HCT116 (cell line): ENCODE results near the gene S100A7. TPM values are rescaled to one million over a fixed set of nuclear protein-coding genes. Genes with fewer than 3 reads are reported as not detected.

ENCODE experiments used
- ATAC-seq: fragments of 200-7000 bp; cut with Tn5 transposase; 2 replicates; pipeline ENCODE4 v1.9.1; 2020; ENCODE audit warnings: mild to moderate bottlenecking, moderate library complexity
- BruUV-seq: library from RNA; stranded (reverse); fragments of 400-500 nt; replicated peaks from 2 replicates; lab custom pipeline; 2021; lab: Mats Ljungman, UMichigan
- CTCF ChIA-PET: fragments of 300-600 bp; sonication (Branson Sonifier 250); formaldehyde crosslinking; loops from one replicate; lab custom pipeline; 2021; ENCODE audit warnings: antibody characterized with exemption; lab: Charles Lee
- POLR2A ChIA-PET: fragments of 300-600, 350-600 bp; sonication (Branson Sonifier 250); formaldehyde crosslinking; loops from one replicate; lab custom pipeline; 2021; ENCODE audit warnings: antibody characterized with exemption; lab: Charles Lee
- RAD21 ChIA-PET, 2 experiments: fragments of 300-600 bp; sonication (Branson Sonifier 250); formaldehyde crosslinking; loops; one replicate each; lab custom pipeline; 2023; ENCODE audit warnings: low total read pairs in 2 of 2; ENCODE audit not compliant: uncharacterized antibody in 2 of 2, unreplicated experiment in 2 of 2, low non-redundant PET in 1 of 2; lab: Charles Lee
- DNase-seq: peaks from one replicate; pipeline ENCODE4 v3.0.0-alpha.2; 2010; ENCODE audit warnings: low read depth, low spot score
- H2AFZ ChIP-seq: fragments of 200-600 bp; shearing (Covaris generic), sonication (generic); 2 replicates; pipeline ENCODE4 v1.6.1; 2017; ENCODE audit warnings: low read depth, mixed run types, mixed read lengths, antibody characterized with exemption, low read length; ENCODE audit not compliant: poor library complexity, severe bottlenecking
- H3K27ac ChIP-seq: 2 replicates; pipeline ENCODE4 v1.5.1; 2012; ENCODE audit warnings: low read depth, low read length
- H3K27me3 ChIP-seq: fragments of 200-600 bp; sonication (generic); 2 replicates; pipeline ENCODE4 v1.6.1; 2016; ENCODE audit warnings: mixed run types, low read length, mixed read lengths; ENCODE audit not compliant: insufficient read depth
- H3K36me3 ChIP-seq, 2 experiments: fragments of 200-500 bp in 1 of 2; fragments of 200-600 bp in 1 of 2; sonication (Bioruptor generic) in 1 of 2; sonication (generic) in 1 of 2; 2 replicates each; pipeline versions ENCODE4 v1.5.1 to v1.6.1; 2014 to 2016; ENCODE audit warnings: low read length in 2 of 2, inconsistent platforms in 1 of 2, mixed read lengths in 1 of 2, mixed run types in 1 of 2; ENCODE audit not compliant: insufficient read depth in 2 of 2, control insufficient read depth in 1 of 2
- H3K4me1 ChIP-seq, 2 experiments: fragments of 200-600 bp in 1 of 2; sonication (generic) in 1 of 2; 2 replicates each; pipeline versions ENCODE4 v1.5.1 to v1.6.1; 2012 to 2017; ENCODE audit warnings: low read length in 2 of 2, inconsistent platforms in 1 of 2, mild to moderate bottlenecking in 1 of 2, mixed read lengths in 1 of 2, mixed run types in 1 of 2, moderate library complexity in 1 of 2; ENCODE audit not compliant: insufficient read depth in 2 of 2, control insufficient read depth in 1 of 2
- H3K4me2 ChIP-seq: fragments of 200-600 bp; sonication (generic); 2 replicates; pipeline ENCODE4 v1.6.1; 2017; ENCODE audit warnings: mixed run types, low read length, mixed read lengths
- H3K4me3 ChIP-seq, 2 experiments: fragments of 200-600 bp in 1 of 2; sonication (generic) in 1 of 2; replicated peaks in 1 of 2; 2 replicates each; pipeline ENCODE4 v1.5.1; 2011 to 2016; ENCODE audit warnings: low read length in 2 of 2, control low read depth in 1 of 2, low read depth in 1 of 2, mild to moderate bottlenecking in 1 of 2, mixed read lengths in 1 of 2, mixed run types in 1 of 2
- H3K79me2 ChIP-seq: fragments of 200-600 bp; sonication (generic); 2 replicates; pipeline ENCODE4 v1.6.1; 2017; ENCODE audit warnings: mild to moderate bottlenecking, mixed run types, low read length, moderate library complexity, mixed read lengths; ENCODE audit not compliant: insufficient read depth
- H3K9ac ChIP-seq: fragments of 200-600 bp; sonication (generic); 2 replicates; pipeline ENCODE4 v1.6.1; 2016; ENCODE audit warnings: low read length, mixed read lengths
- H3K9me2 ChIP-seq: fragments of 200-600 bp; sonication (generic), shearing (Covaris generic); 2 replicates; pipeline ENCODE4 v1.6.1; 2017; ENCODE audit warnings: mixed run types, mild to moderate bottlenecking, moderate library complexity; ENCODE audit not compliant: insufficient read depth
- H3K9me3 ChIP-seq, 2 experiments: fragments of 200-500 bp in 1 of 2; fragments of 200-600 bp in 1 of 2; sonication (Bioruptor generic) in 1 of 2; sonication (generic) in 1 of 2; 2 replicates each; pipeline ENCODE4 v1.6.1; 2014 to 2017; ENCODE audit warnings: low read length in 2 of 2, mixed read lengths in 2 of 2, inconsistent platforms in 1 of 2, low read depth in 1 of 2, mild to moderate bottlenecking in 1 of 2, mixed run types in 1 of 2, moderate library complexity in 1 of 2; ENCODE audit not compliant: control insufficient read depth in 1 of 2, insufficient read depth in 1 of 2
- H4K20me1 ChIP-seq: fragments of 200-600 bp; sonication (generic), shearing (Covaris generic); 2 replicates; pipeline ENCODE4 v1.6.1; 2017; ENCODE audit warnings: mixed run types, mild to moderate bottlenecking, moderate library complexity; ENCODE audit not compliant: insufficient read depth
- CBX3 ChIP-seq: IDR thresholded peaks from 2 replicates; pipeline ENCODE4 v1.6.1; 2012; ENCODE audit warnings: low read depth
- CEBPB ChIP-seq: IDR thresholded peaks from 2 replicates; pipeline ENCODE4 v1.6.1; 2012; ENCODE audit warnings: low read depth
- EZH2 ChIP-seq: fragments of 200-600 bp; sonication (generic); IDR thresholded peaks from 2 replicates; pipeline ENCODE4 v1.6.1; 2017; ENCODE audit warnings: antibody characterized with exemption, mixed run types
- FOSL1 ChIP-seq: IDR thresholded peaks from 2 replicates; pipeline ENCODE4 v1.6.1; 2012; ENCODE audit warnings: low read depth
- JUND ChIP-seq: IDR thresholded peaks from 2 replicates; pipeline ENCODE4 v1.6.1; 2012
- POLR2A ChIP-seq: IDR thresholded peaks from 2 replicates; pipeline ENCODE4 v1.7.0; 2011; ENCODE audit warnings: borderline replicate concordance; ENCODE audit not compliant: insufficient read depth, insufficient read length; ENCODE audit errors: extremely low read depth
- POLR2AphosphoS5 ChIP-seq: IDR thresholded peaks from 2 replicates; pipeline ENCODE4 v1.6.1; 2011; ENCODE audit warnings: mild to moderate bottlenecking, low read depth, low read length, moderate library complexity
- SP1 ChIP-seq: IDR thresholded peaks from 2 replicates; pipeline ENCODE4 v1.6.1; 2012; ENCODE audit warnings: low read depth
- SRF ChIP-seq: IDR thresholded peaks from 2 replicates; pipeline ENCODE4 v1.6.1; 2012; ENCODE audit warnings: low read depth
- TCF7L2 ChIP-seq: IDR thresholded peaks from 2 replicates; pipeline ENCODE4 v1.7.0; 2011; ENCODE audit warnings: borderline replicate concordance, inconsistent platforms; ENCODE audit not compliant: insufficient read depth, insufficient read length; ENCODE audit errors: extremely low read depth
- ZFX ChIP-seq: fragments of 450-650 bp; IDR thresholded peaks from 2 replicates; pipeline ENCODE4 v1.6.1; 2017
- ZNF274 ChIP-seq: fragments of 200-500 bp; sonication (Bioruptor generic); IDR thresholded peaks from 2 replicates; pipeline ENCODE4 v1.6.1; 2014; ENCODE audit warnings: mild to moderate bottlenecking, low read depth, low read length, inconsistent platforms
- intact Hi-C: fragments of 100-400 bp; cut with micrococcal nuclease; formaldehyde crosslinking; loops from 2 replicates; pipeline ENCODE4 v1.10.0; 2022
- total RNA-seq: library from RNA; stranded (reverse); gene quantifications from one replicate; pipeline ENCODE4 v1.2.1, GENCODE V29; 2021; ENCODE audit not compliant: unreplicated experiment
- TF ChIP-seq, protein P1 (sequence below): IDR thresholded peaks from 2 replicates; pipeline ENCODE4 v1.6.1; 2012; ENCODE audit warnings: low read depth
- TF ChIP-seq, protein P2 (sequence below): IDR thresholded peaks from 2 replicates; pipeline ENCODE4 v1.6.1; 2012
- TF ChIP-seq, protein P3 (sequence below), 3 experiments: fragments of 200-600 bp in 1 of 3; sonication (generic) in 1 of 3; IDR thresholded peaks in 2 of 3; conservative IDR thresholded peaks in 1 of 3; 2 replicates each; pipeline ENCODE4 v1.5.1; 2012 to 2017; ENCODE audit warnings: low read depth in 2 of 3, low read length in 2 of 3, antibody characterized with exemption in 1 of 3, borderline replicate concordance in 1 of 3, control low read depth in 1 of 3, mild to moderate bottlenecking in 1 of 3, mixed read lengths in 1 of 3, mixed run types in 1 of 3, moderate library complexity in 1 of 3; ENCODE audit not compliant: insufficient read depth in 1 of 3
- TF ChIP-seq, protein P4 (sequence below): IDR thresholded peaks from 2 replicates; pipeline ENCODE4 v1.6.1; 2011; ENCODE audit warnings: mild to moderate bottlenecking, low read length, moderate library complexity; ENCODE audit not compliant: insufficient replicate concordance; ENCODE audit errors: extremely low read depth

S100A7 gene
- total RNA-seq, 1 experiment from 2014 or later = not detected

DNA sequence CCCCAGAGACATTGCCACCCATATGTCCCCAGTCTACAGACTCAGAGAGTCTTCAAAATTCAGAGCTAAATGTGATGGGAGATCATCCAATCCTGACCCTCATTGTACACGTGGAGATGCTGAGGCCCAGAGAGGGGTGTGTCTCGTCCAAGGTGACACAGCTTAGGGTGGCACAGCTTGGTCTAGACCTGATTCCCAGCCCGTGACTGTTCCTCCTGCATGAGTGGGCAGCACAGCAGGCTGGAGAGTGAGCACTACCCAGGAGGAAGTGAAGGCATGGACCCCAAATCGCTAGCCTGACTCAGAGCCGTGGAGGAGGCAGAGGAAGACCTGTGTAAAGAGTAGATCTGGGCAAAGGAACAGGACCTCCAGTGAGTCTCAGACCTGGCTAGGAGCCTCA lies 16.4 kb downstream of the S100A7 start:
- peaks cover 0 to 7% of the 10 kb centered on the region in 2 experiments; a peak in 1 of 4 replicates for H3K4me1 ChIP-seq
- no peaks in the 10 kb centered on the region for H4K20me1 ChIP-seq
- RAD21 ChIA-PET = no interaction called here
- CTCF ChIA-PET = no interaction called here
- intact Hi-C loops = no loop called here
- H3K27me3 ChIP-seq = peaks cover 76% of the 10 kb centered on the region
- no peaks in the 10 kb centered on the region for H3K9me3 ChIP-seq
- DNase-seq (no peak), ATAC-seq (no peak)
- no peak overlapping the region for H3K4me2 ChIP-seq
- no peak overlapping the region for H3K4me3 ChIP-seq
- no peak overlapping the region for H3K9ac ChIP-seq
- H3K27ac ChIP-seq = no peak overlapping the region
- H3K79me2 ChIP-seq = no peaks in the 10 kb centered on the region
- TF ChIP-seq, protein P1, sequence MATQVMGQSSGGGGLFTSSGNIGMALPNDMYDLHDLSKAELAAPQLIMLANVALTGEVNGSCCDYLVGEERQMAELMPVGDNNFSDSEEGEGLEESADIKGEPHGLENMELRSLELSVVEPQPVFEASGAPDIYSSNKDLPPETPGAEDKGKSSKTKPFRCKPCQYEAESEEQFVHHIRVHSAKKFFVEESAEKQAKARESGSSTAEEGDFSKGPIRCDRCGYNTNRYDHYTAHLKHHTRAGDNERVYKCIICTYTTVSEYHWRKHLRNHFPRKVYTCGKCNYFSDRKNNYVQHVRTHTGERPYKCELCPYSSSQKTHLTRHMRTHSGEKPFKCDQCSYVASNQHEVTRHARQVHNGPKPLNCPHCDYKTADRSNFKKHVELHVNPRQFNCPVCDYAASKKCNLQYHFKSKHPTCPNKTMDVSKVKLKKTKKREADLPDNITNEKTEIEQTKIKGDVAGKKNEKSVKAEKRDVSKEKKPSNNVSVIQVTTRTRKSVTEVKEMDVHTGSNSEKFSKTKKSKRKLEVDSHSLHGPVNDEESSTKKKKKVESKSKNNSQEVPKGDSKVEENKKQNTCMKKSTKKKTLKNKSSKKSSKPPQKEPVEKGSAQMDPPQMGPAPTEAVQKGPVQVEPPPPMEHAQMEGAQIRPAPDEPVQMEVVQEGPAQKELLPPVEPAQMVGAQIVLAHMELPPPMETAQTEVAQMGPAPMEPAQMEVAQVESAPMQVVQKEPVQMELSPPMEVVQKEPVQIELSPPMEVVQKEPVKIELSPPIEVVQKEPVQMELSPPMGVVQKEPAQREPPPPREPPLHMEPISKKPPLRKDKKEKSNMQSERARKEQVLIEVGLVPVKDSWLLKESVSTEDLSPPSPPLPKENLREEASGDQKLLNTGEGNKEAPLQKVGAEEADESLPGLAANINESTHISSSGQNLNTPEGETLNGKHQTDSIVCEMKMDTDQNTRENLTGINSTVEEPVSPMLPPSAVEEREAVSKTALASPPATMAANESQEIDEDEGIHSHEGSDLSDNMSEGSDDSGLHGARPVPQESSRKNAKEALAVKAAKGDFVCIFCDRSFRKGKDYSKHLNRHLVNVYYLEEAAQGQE = no peak
- TF ChIP-seq POLR2A (no peak), FOSL1 (no peak), EZH2 (no peak), CEBPB (no peak), ZNF274 (no peak), ZFX (no peak), SRF (no peak), CBX3 (no peak), JUND (no peak), SP1 (no peak), TCF7L2 (no peak), POLR2AphosphoS5 (no peak)
- TF ChIP-seq, protein P2, sequence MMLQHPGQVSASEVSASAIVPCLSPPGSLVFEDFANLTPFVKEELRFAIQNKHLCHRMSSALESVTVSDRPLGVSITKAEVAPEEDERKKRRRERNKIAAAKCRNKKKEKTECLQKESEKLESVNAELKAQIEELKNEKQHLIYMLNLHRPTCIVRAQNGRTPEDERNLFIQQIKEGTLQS = no peak
- TF ChIP-seq, protein P3, sequence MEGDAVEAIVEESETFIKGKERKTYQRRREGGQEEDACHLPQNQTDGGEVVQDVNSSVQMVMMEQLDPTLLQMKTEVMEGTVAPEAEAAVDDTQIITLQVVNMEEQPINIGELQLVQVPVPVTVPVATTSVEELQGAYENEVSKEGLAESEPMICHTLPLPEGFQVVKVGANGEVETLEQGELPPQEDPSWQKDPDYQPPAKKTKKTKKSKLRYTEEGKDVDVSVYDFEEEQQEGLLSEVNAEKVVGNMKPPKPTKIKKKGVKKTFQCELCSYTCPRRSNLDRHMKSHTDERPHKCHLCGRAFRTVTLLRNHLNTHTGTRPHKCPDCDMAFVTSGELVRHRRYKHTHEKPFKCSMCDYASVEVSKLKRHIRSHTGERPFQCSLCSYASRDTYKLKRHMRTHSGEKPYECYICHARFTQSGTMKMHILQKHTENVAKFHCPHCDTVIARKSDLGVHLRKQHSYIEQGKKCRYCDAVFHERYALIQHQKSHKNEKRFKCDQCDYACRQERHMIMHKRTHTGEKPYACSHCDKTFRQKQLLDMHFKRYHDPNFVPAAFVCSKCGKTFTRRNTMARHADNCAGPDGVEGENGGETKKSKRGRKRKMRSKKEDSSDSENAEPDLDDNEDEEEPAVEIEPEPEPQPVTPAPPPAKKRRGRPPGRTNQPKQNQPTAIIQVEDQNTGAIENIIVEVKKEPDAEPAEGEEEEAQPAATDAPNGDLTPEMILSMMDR (IDR thresholded peaks at IDR 0.05 in 2 of 3, conservative IDR thresholded peaks at IDR 0.05 in 1 of 3; ENCODE audit: borderline replicate concordance in 1 of 3, insufficient read depth in 1 of 3, low read depth in 2 of 3, low read length in 2 of 3) = no peak
- TF ChIP-seq, protein P4, sequence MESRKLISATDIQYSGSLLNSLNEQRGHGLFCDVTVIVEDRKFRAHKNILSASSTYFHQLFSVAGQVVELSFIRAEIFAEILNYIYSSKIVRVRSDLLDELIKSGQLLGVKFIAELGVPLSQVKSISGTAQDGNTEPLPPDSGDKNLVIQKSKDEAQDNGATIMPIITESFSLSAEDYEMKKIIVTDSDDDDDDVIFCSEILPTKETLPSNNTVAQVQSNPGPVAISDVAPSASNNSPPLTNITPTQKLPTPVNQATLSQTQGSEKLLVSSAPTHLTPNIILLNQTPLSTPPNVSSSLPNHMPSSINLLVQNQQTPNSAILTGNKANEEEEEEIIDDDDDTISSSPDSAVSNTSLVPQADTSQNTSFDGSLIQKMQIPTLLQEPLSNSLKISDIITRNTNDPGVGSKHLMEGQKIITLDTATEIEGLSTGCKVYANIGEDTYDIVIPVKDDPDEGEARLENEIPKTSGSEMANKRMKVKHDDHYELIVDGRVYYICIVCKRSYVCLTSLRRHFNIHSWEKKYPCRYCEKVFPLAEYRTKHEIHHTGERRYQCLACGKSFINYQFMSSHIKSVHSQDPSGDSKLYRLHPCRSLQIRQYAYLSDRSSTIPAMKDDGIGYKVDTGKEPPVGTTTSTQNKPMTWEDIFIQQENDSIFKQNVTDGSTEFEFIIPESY = no peak
- H2AFZ ChIP-seq = no peak overlapping the region
- BruUV-seq = no TSS peak
- POLR2A ChIA-PET = no interaction called here
- no peaks in the 10 kb centered on the region for H3K36me3 ChIP-seq
- H3K9me2 ChIP-seq = no peaks in the 10 kb centered on the region
